Measurements from ENCODE around the gene SPOCD1. TPM values are rescaled to one million over a fixed set of nuclear protein-coding genes. Genes with fewer than 3 reads are reported as not detected.

The SPOCD1 gene
- total RNA-seq, 1 experiment from 2014 or later: 5.7 TPM

Other genes starting within 250 kb of the SPOCD1 start
- 178 and 257 TPM in 2 replicates for gene TINAGL1, start 239.5 kb downstream of the SPOCD1 start, total RNA-seq (2014; rRNA removed; shearing (Covaris generic))
- not detected in 2 replicates for gene HCRTR1, start 198.3 kb downstream of the SPOCD1 start, total RNA-seq (2014; rRNA removed; shearing (Covaris generic))
- 62.2 and 62.7 TPM in 2 replicates for gene PEF1, start 171.1 kb downstream of the SPOCD1 start, total RNA-seq (2014; rRNA removed; shearing (Covaris generic))
- 12.7 and 26.2 TPM in 2 replicates for gene COL16A1, start 112.0 kb downstream of the SPOCD1 start, total RNA-seq (2014; rRNA removed; shearing (Covaris generic))
- gene ADGRB2, start 51.7 kb downstream of the SPOCD1 start, total RNA-seq (2014; rRNA removed; shearing (Covaris generic)): 11.3 and 20.9 TPM in 2 replicates
- 207 and 289 TPM in 2 replicates for gene PTP4A2, start 122.3 kb upstream of the SPOCD1 start, total RNA-seq (2014; rRNA removed; shearing (Covaris generic))
- 58.0 and 70.0 TPM in 2 replicates for gene KHDRBS1, start 197.8 kb upstream of the SPOCD1 start, total RNA-seq (2014; rRNA removed; shearing (Covaris generic))

All from A172 (cell line).